IPS-20b (cell line): ENCODE measurements around the gene MYCN.

ENCODE experiments used
- H3K27ac ChIP-seq: one replicate; pipeline ENCODE4 v1.5.1; 2013; ENCODE audit warnings: low read length
- H3K27me3 ChIP-seq: 2 replicates; pipeline ENCODE4 v1.6.1; 2013; ENCODE audit warnings: mild to moderate bottlenecking, low read length, inconsistent platforms; ENCODE audit not compliant: insufficient read depth
- H3K36me3 ChIP-seq: 2 replicates; pipeline ENCODE4 v1.6.1; 2013; ENCODE audit warnings: low read depth, mild to moderate bottlenecking, inconsistent platforms, low read length, moderate library complexity; ENCODE audit not compliant: insufficient read depth
- H3K4me1 ChIP-seq: 2 replicates; pipeline ENCODE4 v1.6.1; 2013; ENCODE audit warnings: mild to moderate bottlenecking, control low read depth, inconsistent platforms, low read length, moderate library complexity; ENCODE audit not compliant: insufficient read depth
- H3K4me3 ChIP-seq: 2 replicates; pipeline ENCODE4 v1.5.1; 2013; ENCODE audit warnings: mild to moderate bottlenecking, low read length, inconsistent platforms
- H3K9ac ChIP-seq: 2 replicates; pipeline ENCODE4 v1.6.1; 2013; ENCODE audit warnings: low read depth, mild to moderate bottlenecking, inconsistent platforms, low read length, moderate library complexity
- H3K9me3 ChIP-seq: 2 replicates; pipeline ENCODE4 v1.6.1; 2013; ENCODE audit warnings: mild to moderate bottlenecking, low read depth, low read length, inconsistent platforms; ENCODE audit not compliant: insufficient read depth

The MYCN gene

GRCh38 chr2:15942711-15943345, 2.5 kb downstream of the MYCN start:
- Histone ChIP-seq H3K4me3 (peak overlapping the region; percentile 82), H3K27me3 (no peaks in the 10 kb centered on the region), H3K36me3 (peaks cover 50% of the 10 kb centered on the region), H3K27ac (peak overlapping the region; percentile 86), H3K9ac (peak overlapping the region; percentile 97), H3K4me1 (peaks cover 16% of the 10 kb centered on the region; the same call in 1 of the 2 replicates), H3K9me3 (no peaks in the 10 kb centered on the region)

DNA sequence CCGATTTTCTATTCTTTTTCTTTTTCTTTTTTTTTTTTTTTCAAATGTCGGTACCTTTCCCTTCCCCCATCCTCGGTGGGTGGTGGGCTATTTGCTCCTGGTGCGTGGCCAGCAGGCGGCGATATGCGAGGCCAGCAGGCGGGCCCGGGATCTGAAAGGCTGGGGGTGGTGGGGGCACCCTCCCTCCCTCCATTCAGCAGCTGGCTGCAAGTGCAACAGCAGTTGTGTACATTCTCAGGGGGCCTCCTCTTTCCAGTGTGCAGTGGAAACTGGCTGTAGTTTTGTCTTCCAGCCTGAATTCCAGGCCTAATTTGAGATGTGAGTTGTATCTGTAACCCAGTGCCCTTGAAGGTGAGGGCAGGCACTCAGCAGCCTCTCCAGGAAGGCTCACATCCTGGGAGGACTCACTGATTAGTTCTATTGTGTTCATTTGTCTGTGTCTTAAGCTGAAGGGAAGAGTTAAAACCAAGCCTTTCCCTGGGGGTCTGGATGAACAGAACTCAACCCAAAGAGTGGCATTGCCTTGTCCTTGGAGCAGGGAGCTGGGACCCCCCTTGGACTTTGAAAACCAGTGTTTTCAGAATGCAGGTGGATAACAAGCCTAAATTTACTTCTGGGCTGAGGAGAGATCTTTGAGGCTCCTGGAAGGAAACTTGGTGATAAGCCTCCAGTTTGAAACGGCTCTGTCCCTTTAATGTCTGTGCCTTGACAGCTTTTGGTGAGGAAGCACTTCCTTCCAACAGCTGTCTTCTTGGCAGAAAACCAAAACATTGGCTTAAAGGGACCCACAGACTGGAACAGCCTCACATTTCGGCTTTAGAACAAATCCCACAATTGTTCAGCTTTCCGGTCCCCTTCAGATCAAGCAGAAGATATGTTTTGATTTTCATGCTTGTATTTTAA, 3.3 kb downstream of the MYCN start:
- peak overlapping the region; percentile 97 for H3K9ac ChIP-seq
- no peaks in the 10 kb centered on the region for H3K9me3 ChIP-seq
- H3K36me3 ChIP-seq, result peaks cover 58% of the 10 kb centered on the region
- no peaks in the 10 kb centered on the region for H3K27me3 ChIP-seq
- H3K4me1 ChIP-seq, result peaks cover 11% of the 10 kb centered on the region; the same call in 1 of the 2 replicates
- peak overlapping the region; percentile 82 for H3K4me3 ChIP-seq
- H3K27ac ChIP-seq, result peak overlapping the region; percentile 86

DNA sequence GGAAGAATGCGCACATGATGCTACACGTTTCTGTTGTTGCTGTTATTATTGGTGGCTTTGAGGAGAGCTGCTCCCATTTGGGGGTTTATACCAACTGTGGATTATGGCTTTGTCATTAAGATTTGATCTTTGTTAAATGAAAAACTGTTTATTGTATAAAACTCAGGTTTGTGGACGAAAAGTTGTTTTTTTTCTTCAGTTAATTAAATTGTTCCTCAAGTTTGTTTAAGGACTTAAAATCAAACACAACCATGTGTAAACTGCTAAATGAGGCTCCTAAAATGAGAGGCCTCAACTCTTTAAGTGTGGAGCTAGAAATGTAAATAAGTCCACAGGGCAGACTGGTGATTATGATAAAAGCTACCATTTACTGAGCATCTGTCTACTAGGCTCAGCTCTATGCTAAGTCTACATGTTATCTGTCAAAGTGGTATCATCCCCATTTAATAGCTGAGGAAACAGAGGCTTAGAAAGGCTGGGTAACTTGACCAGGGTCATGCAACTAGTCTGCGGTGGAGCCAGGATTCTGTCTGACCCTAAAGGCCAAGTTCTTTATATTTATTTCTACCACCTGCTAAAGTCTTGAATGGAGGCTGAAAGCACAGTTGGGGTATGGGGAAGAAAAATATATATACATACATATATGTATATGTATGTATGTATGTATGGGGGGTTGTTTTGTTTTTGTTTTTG, 4.1 kb downstream of the MYCN start:
- Histone ChIP-seq H3K4me3 (peak overlapping the region; percentile 82), H3K9me3 (no peaks in the 10 kb centered on the region), H3K9ac (peak overlapping the region; percentile 97; the same call in 1 of the 2 replicates), H3K4me1 (peaks cover 5% of the 10 kb centered on the region; the same call in 1 of the 2 replicates), H3K27me3 (no peaks in the 10 kb centered on the region), H3K36me3 (peaks cover 59% of the 10 kb centered on the region), H3K27ac (no peak overlapping the region)

DNA sequence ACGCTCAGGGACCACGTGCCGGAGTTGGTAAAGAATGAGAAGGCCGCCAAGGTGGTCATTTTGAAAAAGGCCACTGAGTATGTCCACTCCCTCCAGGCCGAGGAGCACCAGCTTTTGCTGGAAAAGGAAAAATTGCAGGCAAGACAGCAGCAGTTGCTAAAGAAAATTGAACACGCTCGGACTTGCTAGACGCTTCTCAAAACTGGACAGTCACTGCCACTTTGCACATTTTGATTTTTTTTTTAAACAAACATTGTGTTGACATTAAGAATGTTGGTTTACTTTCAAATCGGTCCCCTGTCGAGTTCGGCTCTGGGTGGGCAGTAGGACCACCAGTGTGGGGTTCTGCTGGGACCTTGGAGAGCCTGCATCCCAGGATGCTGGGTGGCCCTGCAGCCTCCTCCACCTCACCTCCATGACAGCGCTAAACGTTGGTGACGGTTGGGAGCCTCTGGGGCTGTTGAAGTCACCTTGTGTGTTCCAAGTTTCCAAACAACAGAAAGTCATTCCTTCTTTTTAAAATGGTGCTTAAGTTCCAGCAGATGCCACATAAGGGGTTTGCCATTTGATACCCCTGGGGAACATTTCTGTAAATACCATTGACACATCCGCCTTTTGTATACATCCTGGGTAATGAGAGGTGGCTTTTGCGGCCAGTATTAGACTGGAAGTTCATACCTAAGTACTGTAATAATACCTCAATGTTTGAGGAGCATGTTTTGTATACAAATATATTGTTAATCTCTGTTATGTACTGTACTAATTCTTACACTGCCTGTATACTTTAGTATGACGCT, 5.8 kb downstream of the MYCN start:
- H3K9me3 ChIP-seq, result no peaks in the 10 kb centered on the region
- H3K4me3 ChIP-seq, result peak overlapping the region; percentile 16; the same call in 1 of the 2 replicates
- H3K9ac ChIP-seq, result no peak overlapping the region
- H3K27me3 ChIP-seq, result no peaks in the 10 kb centered on the region
- H3K36me3 ChIP-seq, result peaks cover 59% of the 10 kb centered on the region
- H3K27ac ChIP-seq, result no peak overlapping the region
- H3K4me1 ChIP-seq, result peaks cover 3% of the 10 kb centered on the region; the same call in 1 of the 2 replicates

- Histone ChIP-seq H3K4me1 (peaks cover 3% of the 10 kb centered on the region; the same call in 1 of the 2 replicates), H3K36me3 (peaks cover 59% of the 10 kb centered on the region), H3K9me3 (no peaks in the 10 kb centered on the region), H3K4me3 (no peak overlapping the region), H3K27ac (no peak overlapping the region), H3K9ac (no peak overlapping the region), H3K27me3 (no peaks in the 10 kb centered on the region)
Observed at GRCh38 chr2:15946983-15947382, 6.6 kb downstream of the MYCN start.

- Histone ChIP-seq H3K4me3 (no peak overlapping the region), H3K36me3 (peaks cover 59% of the 10 kb centered on the region), H3K4me1 (peaks cover 3% of the 10 kb centered on the region; the same call in 1 of the 2 replicates), H3K27me3 (no peaks in the 10 kb centered on the region), H3K9me3 (no peaks in the 10 kb centered on the region), H3K9ac (no peak overlapping the region), H3K27ac (no peak overlapping the region)
Observed at GRCh38 chr2:15947431-15947830, 7.1 kb downstream of the MYCN start.

- no peak overlapping the region for H3K4me3 ChIP-seq
- peaks cover 3% of the 10 kb centered on the region; the same call in 1 of the 2 replicates for H3K4me1 ChIP-seq
- no peaks in the 10 kb centered on the region for H3K27me3 ChIP-seq
- no peak overlapping the region for H3K27ac ChIP-seq
- H3K36me3 ChIP-seq, result peaks cover 50% of the 10 kb centered on the region
- no peak overlapping the region for H3K9ac ChIP-seq
- no peaks in the 10 kb centered on the region for H3K9me3 ChIP-seq
Observed at GRCh38 chr2:15948704-15948957, 8.3 kb downstream of the MYCN start.

DNA sequence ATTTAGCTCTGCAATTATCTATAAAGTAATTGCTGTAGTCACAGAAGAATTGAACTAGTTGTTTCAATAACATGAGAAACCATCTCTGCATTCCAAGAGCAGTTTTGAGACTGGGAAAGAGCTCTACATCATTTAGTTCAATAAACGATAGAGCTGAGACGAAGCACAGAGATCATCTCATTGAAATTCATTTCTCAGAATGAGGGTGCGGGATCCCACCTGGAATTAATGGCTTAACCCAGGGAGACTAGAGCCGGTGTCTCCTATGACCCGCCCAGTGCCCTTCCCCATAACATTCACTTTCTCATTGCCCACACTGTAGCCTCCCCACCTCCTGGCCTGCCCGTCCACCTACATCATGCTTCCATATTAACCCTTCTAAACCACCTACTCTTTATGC, 8.8 kb downstream of the MYCN start:
- H3K27ac ChIP-seq, result no peak overlapping the region
- H3K9me3 ChIP-seq, result no peaks in the 10 kb centered on the region
- H3K4me1 ChIP-seq, result peaks cover 3% of the 10 kb centered on the region; the same call in 1 of the 2 replicates
- no peak overlapping the region for H3K9ac ChIP-seq
- H3K4me3 ChIP-seq, result no peak overlapping the region
- H3K27me3 ChIP-seq, result no peaks in the 10 kb centered on the region
- peaks cover 45% of the 10 kb centered on the region for H3K36me3 ChIP-seq

DNA sequence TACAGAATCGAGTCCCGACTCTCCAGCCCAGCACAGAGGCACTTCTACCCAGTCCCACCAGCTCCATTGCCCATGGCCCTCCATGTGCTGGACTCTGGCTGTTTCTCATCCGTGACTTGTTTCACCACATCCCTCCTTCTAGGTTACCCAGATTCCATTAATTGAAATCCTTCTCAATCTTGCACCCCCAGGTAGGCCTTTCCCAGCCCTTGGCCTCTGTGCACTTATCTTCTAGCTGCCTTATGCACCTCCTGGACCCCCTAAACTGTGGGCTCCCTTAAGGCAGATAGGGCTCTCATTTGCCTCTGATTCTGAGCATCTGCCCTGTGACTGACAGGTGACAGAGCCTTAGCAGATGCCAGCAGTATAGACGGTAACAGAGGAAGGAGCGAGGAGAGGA, 9.2 kb downstream of the MYCN start:
- Histone ChIP-seq H3K36me3 (peaks cover 41% of the 10 kb centered on the region), H3K4me3 (no peak overlapping the region), H3K27me3 (no peaks in the 10 kb centered on the region), H3K27ac (no peak overlapping the region), H3K9me3 (no peaks in the 10 kb centered on the region), H3K4me1 (peaks cover 3% of the 10 kb centered on the region; the same call in 1 of the 2 replicates), H3K9ac (peak overlapping the region; percentile 33; the same call in 1 of the 2 replicates)

DNA sequence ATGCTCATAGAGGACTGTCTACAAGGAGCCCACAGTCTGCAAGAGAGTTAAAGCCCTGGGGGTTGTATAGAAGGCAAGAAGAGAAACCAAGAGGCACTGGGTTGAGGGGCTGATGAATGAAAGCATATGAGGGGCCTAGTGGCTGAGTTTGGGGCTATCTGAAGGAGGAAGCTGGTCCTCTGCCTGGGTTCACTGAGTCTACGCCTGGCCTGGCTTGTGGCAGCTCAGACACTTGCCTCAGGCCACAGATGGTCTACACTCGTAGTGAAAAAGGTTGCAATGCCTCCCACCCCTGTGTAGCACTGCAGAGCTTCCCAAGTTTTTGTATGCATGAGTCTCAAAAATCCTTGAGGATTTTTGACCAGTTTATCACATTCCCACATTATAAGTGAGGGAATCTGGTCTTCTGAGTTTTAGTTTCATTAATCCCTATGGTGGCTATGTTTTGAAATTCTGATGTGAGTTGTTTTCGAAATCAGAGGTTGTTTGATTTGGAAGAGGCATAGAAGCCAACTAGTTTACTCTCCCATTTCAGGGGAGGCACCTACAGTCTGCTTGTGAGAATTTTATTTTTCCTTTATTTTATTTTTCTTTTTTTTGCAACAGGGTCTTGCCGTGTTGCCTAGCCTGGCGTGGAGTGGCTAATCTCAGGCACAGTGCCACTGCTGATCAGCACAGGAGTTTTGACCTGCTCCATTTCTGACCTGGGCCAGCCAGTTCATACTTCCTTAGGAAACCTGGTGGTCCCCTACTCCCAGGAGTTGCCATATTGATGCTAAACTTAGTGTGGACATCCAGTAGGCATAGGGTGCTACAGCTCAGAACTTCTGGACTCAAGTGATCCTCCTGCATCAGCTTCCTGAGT, 10.0 kb downstream of the MYCN start:
- H3K9me3 ChIP-seq, result no peaks in the 10 kb centered on the region
- H3K9ac ChIP-seq, result no peak overlapping the region
- H3K36me3 ChIP-seq, result peaks cover 34% of the 10 kb centered on the region
- peaks cover 2% of the 10 kb centered on the region; the same call in 1 of the 2 replicates for H3K4me1 ChIP-seq
- H3K27ac ChIP-seq, result no peak overlapping the region
- no peak overlapping the region for H3K4me3 ChIP-seq
- H3K27me3 ChIP-seq, result no peaks in the 10 kb centered on the region
